Left ventricle myocardium inferior (tissue), 1 donor: ENCODE measurements around the gene LYG2. TPM values are rescaled to one million over a fixed set of nuclear protein-coding genes. Genes with fewer than 3 reads are reported as not detected.
"Not testable (repeated sequence)": the region's sequence is repeated elsewhere in the genome, so short reads cannot be mapped to it uniquely, and the experiment has no call there.

Experiments
- DNase-seq: peaks from one replicate; pipeline ENCODE4 v3.0.0-alpha.2; 2020
- H3K27ac ChIP-seq: fragments of 200-600 bp; replicated peaks from 2 replicates; pipeline ENCODE4 v1.8.0; 2021
- H3K27me3 ChIP-seq: fragments of 200-600 bp; 2 replicates; pipeline ENCODE4 v1.8.0; 2021; ENCODE audit warnings: low read depth
- H3K36me3 ChIP-seq: fragments of 200-600 bp; 2 replicates; pipeline ENCODE4 v1.8.0; 2021
- H3K4me1 ChIP-seq: fragments of 200-600 bp; 2 replicates; pipeline ENCODE4 v1.8.0; 2021
- H3K4me3 ChIP-seq: fragments of 200-600 bp; 2 replicates; pipeline ENCODE4 v1.8.0; 2021; ENCODE audit warnings: mild to moderate bottlenecking, moderate library complexity
- H3K9me3 ChIP-seq: fragments of 200-600 bp; replicated peaks from 2 replicates; pipeline ENCODE4 v1.8.0; 2021
- intact Hi-C: fragments of 100-400 bp; cut with micrococcal nuclease; formaldehyde crosslinking; loops from one replicate; pipeline ENCODE4 v1.11.0; 2022
- total RNA-seq: library from RNA; stranded (reverse); fragmentation: NEBNext Ultra II Directional; extraction: Animal tissue kit (Norgen Biotek cat#: 25700); gene quantifications from one replicate; pipeline ENCODE4 v1.2.1, GENCODE V29; 2021
- TF ChIP-seq, protein P1 (sequence below): fragments of 200-600 bp; IDR thresholded peaks from 2 replicates; pipeline ENCODE4 v1.8.0; 2021; ENCODE audit warnings: antibody characterized with exemption, mild to moderate bottlenecking, borderline replicate concordance
- donor health status: DM: no; HTN: yes; CAD: no; lungs with severe emphysema.

The LYG2 gene
- total RNA-seq, 1 donor from 2014 or later = not detected

DNA sequence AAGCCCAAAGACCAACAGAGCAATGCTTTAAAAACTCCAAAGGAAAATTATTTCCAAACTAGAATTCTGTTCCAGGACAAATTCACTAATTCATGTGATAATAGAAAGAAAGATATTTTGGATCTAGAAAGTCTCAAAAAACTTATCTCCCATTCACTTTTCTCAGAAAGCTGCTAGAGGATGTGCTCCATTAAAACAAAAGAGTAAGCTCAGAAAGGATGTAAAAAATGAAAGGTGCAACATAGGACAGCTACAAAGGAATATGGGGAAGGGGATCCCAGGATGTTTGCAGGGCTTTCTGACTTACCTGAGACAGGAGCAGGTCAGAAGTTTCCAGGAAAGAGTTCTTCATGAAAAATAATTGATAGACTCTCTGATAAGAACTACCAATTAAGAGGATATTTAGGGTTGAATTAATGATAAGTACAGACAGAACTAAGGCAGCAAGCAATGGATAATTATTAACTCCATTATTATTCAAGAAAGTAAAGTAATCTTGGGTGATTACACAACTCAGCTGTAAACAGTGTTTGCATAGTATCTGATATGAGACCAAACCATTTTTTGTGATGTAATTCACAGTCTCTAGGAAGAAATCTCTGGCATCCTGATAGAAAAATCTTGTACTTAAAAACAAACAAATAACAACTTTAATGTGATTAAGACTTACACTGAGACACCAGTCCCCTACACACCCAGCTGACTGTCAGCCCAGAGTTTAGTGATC, 24.7 kb upstream of the LYG2 start:
- Histone ChIP-seq H3K9me3 (peaks cover 13% of the 10 kb centered on the region), H3K4me3 (no peak overlapping the region), H3K4me1 (no peaks in the 10 kb centered on the region), H3K27me3 (no peaks in the 10 kb centered on the region), H3K27ac (no peak overlapping the region), H3K36me3 (peaks cover 35% of the 10 kb centered on the region)
- TF ChIP-seq, protein P1, sequence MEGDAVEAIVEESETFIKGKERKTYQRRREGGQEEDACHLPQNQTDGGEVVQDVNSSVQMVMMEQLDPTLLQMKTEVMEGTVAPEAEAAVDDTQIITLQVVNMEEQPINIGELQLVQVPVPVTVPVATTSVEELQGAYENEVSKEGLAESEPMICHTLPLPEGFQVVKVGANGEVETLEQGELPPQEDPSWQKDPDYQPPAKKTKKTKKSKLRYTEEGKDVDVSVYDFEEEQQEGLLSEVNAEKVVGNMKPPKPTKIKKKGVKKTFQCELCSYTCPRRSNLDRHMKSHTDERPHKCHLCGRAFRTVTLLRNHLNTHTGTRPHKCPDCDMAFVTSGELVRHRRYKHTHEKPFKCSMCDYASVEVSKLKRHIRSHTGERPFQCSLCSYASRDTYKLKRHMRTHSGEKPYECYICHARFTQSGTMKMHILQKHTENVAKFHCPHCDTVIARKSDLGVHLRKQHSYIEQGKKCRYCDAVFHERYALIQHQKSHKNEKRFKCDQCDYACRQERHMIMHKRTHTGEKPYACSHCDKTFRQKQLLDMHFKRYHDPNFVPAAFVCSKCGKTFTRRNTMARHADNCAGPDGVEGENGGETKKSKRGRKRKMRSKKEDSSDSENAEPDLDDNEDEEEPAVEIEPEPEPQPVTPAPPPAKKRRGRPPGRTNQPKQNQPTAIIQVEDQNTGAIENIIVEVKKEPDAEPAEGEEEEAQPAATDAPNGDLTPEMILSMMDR = no peak
- intact Hi-C loops = no loop called here
- no peak for DNase-seq

DNA sequence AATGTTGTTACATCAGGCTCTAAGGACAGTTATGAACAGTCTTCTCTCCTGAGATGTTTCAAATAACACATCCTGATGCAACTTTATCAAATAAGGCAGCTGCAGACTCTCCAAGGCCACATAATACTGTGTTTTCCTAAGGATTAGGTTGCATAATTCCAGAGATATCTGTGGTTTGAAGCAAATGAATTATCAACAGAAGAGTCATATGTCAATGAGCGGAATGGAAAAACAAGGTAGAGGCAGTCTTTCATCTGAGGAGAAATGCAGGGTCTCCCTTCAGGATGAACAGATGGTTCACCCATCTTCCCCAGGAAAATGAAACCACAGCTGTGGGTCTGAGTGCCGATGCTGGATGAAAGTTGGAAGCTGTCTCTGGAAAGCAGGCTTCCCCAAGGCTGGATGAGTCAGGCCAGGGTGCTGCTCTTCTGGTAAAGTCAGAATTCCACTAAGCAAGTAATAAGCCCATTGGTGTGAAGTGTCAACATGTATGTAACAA, 23.4 kb upstream of the LYG2 start:
- Histone ChIP-seq H3K9me3 (peaks cover 13% of the 10 kb centered on the region), H3K4me1 (no peaks in the 10 kb centered on the region), H3K4me3 (no peak overlapping the region), H3K27me3 (no peaks in the 10 kb centered on the region), H3K27ac (no peak overlapping the region), H3K36me3 (peaks cover 23% of the 10 kb centered on the region)
- TF ChIP-seq, protein P1 = no peak
- no peak for DNase-seq
- intact Hi-C loops = no loop called here

DNA sequence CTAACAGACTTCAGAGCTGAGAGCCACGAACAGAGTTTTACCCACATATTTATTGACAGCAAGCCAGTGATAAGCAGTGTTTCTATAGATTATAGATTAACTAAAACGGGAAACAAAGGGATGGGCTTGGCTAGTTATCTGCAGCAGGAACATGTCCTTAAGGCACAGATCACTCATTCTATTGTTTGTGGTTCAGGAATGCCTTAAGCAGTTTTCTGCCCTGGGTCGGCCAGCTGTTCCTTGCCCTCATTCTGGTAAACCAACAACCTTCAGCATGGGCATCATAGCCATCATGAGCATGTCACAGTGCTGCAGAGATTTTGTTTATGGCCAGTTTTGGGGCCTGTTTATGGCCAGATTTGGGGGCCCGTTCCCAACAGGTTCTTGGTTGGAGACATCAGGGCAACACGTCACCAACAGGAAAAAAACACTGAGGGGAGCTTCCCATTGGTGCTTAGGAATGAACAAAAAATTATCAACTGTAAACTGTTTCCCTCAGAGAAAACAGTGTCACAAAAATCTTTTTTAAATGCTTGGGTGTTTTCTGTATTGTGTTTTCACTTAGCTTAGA, 22.8 kb upstream of the LYG2 start:
- H3K27me3 ChIP-seq, H3K4me1 ChIP-seq, DNase-seq, H3K27ac ChIP-seq, intact Hi-C loops, H3K4me3 ChIP-seq: not testable (repeated sequence)
- Histone ChIP-seq H3K9me3 (peaks cover 13% of the 10 kb centered on the region), H3K36me3 (peaks cover 18% of the 10 kb centered on the region)

DNA sequence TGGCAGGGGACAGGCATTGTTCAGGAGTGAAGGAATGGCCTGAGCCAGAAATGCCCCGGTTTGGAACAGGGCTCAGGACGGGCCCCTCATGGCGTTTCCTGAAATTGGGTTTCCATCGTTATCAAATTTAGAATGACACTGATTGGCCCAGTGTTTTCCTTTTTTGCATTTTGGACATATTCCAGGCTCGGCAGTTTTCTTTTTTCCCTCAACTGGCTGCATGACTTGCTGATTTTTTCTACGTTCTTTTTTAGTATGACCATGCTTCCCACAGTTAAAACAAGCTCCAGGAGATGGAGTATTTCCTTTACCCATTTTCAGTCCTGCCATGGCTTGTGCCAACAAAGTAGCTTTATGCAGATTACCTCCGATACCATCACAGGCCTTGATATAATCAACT, 20.4 kb upstream of the LYG2 start:
- no peak overlapping the region for H3K27ac ChIP-seq
- H3K4me1 ChIP-seq = no peaks in the 10 kb centered on the region
- TF ChIP-seq, protein P1 = no peak
- DNase-seq = no peak
- H3K27me3 ChIP-seq = no peaks in the 10 kb centered on the region
- H3K4me3 ChIP-seq = no peak overlapping the region
- intact Hi-C loops = no loop called here
- H3K9me3 ChIP-seq = peaks cover 19% of the 10 kb centered on the region
- H3K36me3 ChIP-seq = peaks cover 17% of the 10 kb centered on the region

DNA sequence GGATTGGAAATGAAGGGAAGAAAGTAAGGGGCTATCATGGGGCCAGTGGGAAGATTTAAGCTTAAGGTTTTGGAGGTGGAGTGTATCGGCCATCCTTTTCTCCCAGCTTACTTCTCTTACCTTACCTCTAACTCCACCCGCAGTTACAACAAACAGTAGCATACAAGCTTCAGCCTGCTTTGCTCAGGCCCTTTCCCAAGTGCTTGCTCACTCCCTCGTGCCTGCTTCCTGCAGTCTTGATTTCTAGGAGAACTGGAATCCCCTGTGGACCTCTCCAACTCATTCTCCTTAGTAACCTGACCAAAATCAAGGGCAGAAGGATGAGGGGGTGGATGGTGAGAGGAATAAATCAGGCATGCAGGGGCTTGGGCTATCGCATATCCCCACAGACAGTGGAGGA, 5.8 kb upstream of the LYG2 start:
- DNase-seq = no peak
- H3K36me3 ChIP-seq = peaks cover 9% of the 10 kb centered on the region
- no peak overlapping the region for H3K4me3 ChIP-seq
- intact Hi-C loops = no loop called here
- no peaks in the 10 kb centered on the region for H3K4me1 ChIP-seq
- TF ChIP-seq, protein P1 = no peak
- H3K27ac ChIP-seq = no peak overlapping the region
- no peaks in the 10 kb centered on the region for H3K27me3 ChIP-seq
- H3K9me3 ChIP-seq = peaks cover 7% of the 10 kb centered on the region

DNA sequence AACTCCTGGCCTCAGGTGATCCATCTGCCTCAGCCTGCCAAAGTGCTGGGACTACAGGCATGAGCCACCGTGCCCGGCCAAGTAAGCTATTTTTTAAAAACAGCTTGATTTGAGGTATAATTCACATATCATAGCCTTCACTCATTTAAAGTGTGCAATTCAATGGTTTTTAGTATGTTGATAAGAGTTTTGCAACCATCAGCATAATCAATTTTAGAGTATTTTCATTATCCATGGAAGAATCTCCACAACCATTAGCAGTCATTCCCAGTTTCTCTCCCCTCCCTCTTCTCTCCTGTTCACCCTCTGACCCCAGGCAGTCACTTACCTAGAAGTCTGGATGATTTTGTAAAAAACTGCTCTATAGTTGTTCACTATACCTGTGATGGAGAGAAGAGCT, 4.7 kb upstream of the LYG2 start:
- intact Hi-C loops = no loop called here
- TF ChIP-seq, protein P1 = no peak
- Histone ChIP-seq H3K4me3 (no peak overlapping the region), H3K36me3 (peaks cover 9% of the 10 kb centered on the region), H3K4me1 (no peaks in the 10 kb centered on the region), H3K27ac (no peak overlapping the region), H3K27me3 (no peaks in the 10 kb centered on the region), H3K9me3 (peaks cover 7% of the 10 kb centered on the region)
- DNase-seq = no peak
